ENCODE data around the gene PEX11A. TPM values are rescaled to one million over a fixed set of nuclear protein-coding genes. Genes with fewer than 3 reads are reported as not detected.

PEX11A gene
- total and polyA plus RNA-seq, 4 experiments from 2014 or later = 0.78 to 3.0 (median 2.8) TPM

DNA sequence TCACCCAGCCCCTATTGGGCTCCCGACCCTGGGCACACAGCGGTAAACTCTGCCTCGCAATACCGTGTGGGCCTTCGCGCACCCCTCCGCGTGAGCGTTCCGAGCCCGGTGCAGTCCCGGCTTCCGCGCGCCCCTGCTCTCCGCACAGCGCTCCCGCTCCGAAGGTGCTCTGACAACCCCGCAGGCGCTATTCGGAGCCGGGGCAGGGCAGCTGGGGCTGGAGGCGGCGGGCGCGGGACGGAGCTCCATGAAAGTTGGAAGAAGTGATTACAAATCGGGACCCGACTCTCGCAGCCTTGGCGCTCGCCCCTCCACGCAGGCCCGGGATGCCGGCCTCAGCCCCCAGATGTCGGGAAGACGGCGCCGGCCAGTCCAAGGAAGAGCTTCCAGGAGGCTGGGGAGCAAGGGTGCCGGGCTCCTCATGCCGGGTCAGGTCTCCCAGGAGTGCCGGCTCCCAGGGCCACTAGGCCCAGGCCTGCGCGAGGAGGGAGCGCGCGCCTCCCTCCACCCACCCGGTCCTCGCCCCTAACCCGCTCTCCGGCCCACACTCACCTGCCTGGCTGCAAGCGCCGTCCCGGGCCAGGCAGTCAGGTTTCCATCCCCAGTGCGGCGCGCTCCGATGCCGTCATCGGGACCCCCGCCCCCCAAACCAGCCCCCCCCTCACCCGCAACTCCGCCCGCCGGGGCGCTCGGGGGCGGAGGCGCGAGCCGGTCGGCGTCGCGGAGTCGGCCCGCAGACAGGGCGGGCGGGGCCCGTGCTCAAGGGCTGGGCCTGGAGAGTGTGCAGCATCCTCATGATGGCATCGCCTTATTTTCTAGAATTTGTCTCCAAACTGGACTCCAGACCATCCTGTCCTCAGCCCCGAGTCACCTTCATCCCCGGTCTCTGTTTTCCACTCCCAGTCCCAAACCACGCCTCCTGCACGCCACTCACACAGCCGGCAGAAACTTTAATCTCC lies 35.4 kb downstream of the PEX11A start, which contains the start of gene KIF7:
Gene KIF7 (minus strand): TSS at position 621 of the 959 bp plus-strand sequence. CDS start 2,537 bp downstream, outside the sequence.
- intact Hi-C loops (cut with micrococcal nuclease) = no loop called here
- Histone ChIP-seq H3K4me3 (ENCODE audit: low read length in 2 of 2) (no peak within 1 kb of the TSS), H3K27ac (ENCODE audit: low read depth, low read length) (no peak within 1 kb of the TSS), H3K9me3 (ENCODE audit: control insufficient read depth in 1 of 2, low read length in 2 of 2) (no peaks in the 10 kb centered on the region), H3K27me3 (ENCODE audit: insufficient read depth, low read length) (peaks cover 6% of the 10 kb centered on the region), H3K36me3 (ENCODE audit: insufficient read depth, low read length) (no peaks in the 10 kb centered on the region), H3K4me1 (ENCODE audit: insufficient read depth, low read length) (peaks cover 5% of the 10 kb centered on the region)
- Mint-ChIP-seq H3K4me1 (peaks cover 0 to 14% (median 8%) of the 10 kb centered on the region in 4 donors), H3K27ac (peak within 1 kb of the TSS in 1 of 7 donors; percentile 77), H3K36me3 (peaks cover 0 to 4% of the 10 kb centered on the region in 2 donors), H3K9me3 (no peaks in the 10 kb centered on the region), H3K4me3 (peak within 1 kb of the TSS; percentile 56 to 77 (median 68)), H3K27me3 (peaks cover 29 to 46% of the 10 kb centered on the region in 2 donors)
- CTCF ChIA-PET (ENCODE audit: partially characterized antibody) = no interaction called here
- POLR2A ChIA-PET (ENCODE audit: partially characterized antibody) = no interaction called here
- DNase-seq = no peak

- Histone ChIP-seq H3K4me3 (ENCODE audit: low read length in 2 of 2) (no peak overlapping the region), H3K9me3 (ENCODE audit: control insufficient read depth in 1 of 2, low read length in 2 of 2) (no peaks in the 10 kb centered on the region), H3K4me1 (ENCODE audit: insufficient read depth, low read length) (peaks cover 5% of the 10 kb centered on the region), H3K36me3 (ENCODE audit: insufficient read depth, low read length) (no peaks in the 10 kb centered on the region), H3K27me3 (ENCODE audit: insufficient read depth, low read length) (peaks cover 6% of the 10 kb centered on the region), H3K27ac (ENCODE audit: low read depth, low read length) (no peak overlapping the region)
- Mint-ChIP-seq H3K27me3 (peaks cover 29 to 41% of the 10 kb centered on the region in 2 donors), H3K4me3 (peak overlapping the region; percentile 25 to 62 (median 52)), H3K4me1 (peaks cover 0 to 14% (median 8%) of the 10 kb centered on the region in 4 donors), H3K9me3 (no peaks in the 10 kb centered on the region), H3K36me3 (peaks cover 0 to 4% of the 10 kb centered on the region in 2 donors), H3K27ac (peak overlapping the region in 1 of 7 donors; percentile 77)
- POLR2A ChIA-PET (ENCODE audit: partially characterized antibody) = no interaction called here
- intact Hi-C loops (cut with micrococcal nuclease) = no loop called here
- no peak for DNase-seq
- CTCF ChIA-PET (ENCODE audit: partially characterized antibody) = no interaction called here
Observed at GRCh38 chr15:89654301-89654761, 36.2 kb downstream of the PEX11A start.

- DNase-seq = no peak
- Mint-ChIP-seq H3K27me3 (peaks cover 29 to 38% of the 10 kb centered on the region in 2 donors), H3K4me1 (peaks cover 0 to 14% (median 8%) of the 10 kb centered on the region in 4 donors), H3K27ac (no peak overlapping the region), H3K36me3 (peaks cover 0 to 4% of the 10 kb centered on the region in 2 donors), H3K4me3 (no peak overlapping the region), H3K9me3 (no peaks in the 10 kb centered on the region)
- no peaks in the 10 kb centered on the region for H3K9me3 ChIP-seq (ENCODE audit: control insufficient read depth in 1 of 2, low read length in 2 of 2)
- H3K4me3 ChIP-seq (ENCODE audit: low read length in 2 of 2) = no peak overlapping the region
- peaks cover 5% of the 10 kb centered on the region for H3K4me1 ChIP-seq (ENCODE audit: insufficient read depth, low read length)
- peaks cover 6% of the 10 kb centered on the region for H3K27me3 ChIP-seq (ENCODE audit: insufficient read depth, low read length)
- no peaks in the 10 kb centered on the region for H3K36me3 ChIP-seq (ENCODE audit: insufficient read depth, low read length)
- ChIA-PET POLR2A (ENCODE audit: partially characterized antibody) (no interaction called here), CTCF (ENCODE audit: partially characterized antibody) (no interaction called here)
- H3K27ac ChIP-seq (ENCODE audit: low read depth, low read length) = no peak overlapping the region
- intact Hi-C loops (cut with micrococcal nuclease) = no loop called here
Observed at GRCh38 chr15:89653578-89653977, 37.0 kb downstream of the PEX11A start.

DNA sequence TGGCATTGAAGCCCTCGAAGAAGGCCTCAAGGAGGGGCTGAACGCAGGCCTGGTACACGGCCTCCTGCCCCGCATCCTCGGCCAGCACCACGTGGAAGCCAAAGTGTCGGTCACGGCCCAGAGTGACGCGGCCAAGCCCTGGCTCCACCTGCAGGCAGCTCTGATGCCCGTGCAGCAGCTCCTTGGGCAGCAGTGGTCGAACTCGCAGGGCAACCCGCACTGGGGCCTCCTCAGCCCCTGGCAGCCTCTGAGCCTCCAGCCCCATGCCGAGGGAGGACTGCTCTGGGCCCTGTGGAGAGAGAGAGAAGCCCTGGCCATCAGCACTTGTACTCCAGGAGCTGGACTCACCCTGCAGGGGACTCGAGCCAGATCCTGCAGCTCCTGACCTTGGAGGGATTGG lies 37.9 kb downstream of the PEX11A start:
- CTCF ChIA-PET (ENCODE audit: partially characterized antibody) = no interaction called here
- Mint-ChIP-seq H3K27ac (no peak overlapping the region), H3K36me3 (peaks cover 0 to 4% of the 10 kb centered on the region in 2 donors), H3K9me3 (no peaks in the 10 kb centered on the region), H3K4me1 (peaks cover 0 to 14% (median 8%) of the 10 kb centered on the region in 4 donors), H3K27me3 (peaks cover 29 to 36% of the 10 kb centered on the region in 2 donors), H3K4me3 (no peak overlapping the region)
- no peak overlapping the region for H3K27ac ChIP-seq (ENCODE audit: low read depth, low read length)
- no peak overlapping the region for H3K4me3 ChIP-seq (ENCODE audit: low read length in 2 of 2)
- no peaks in the 10 kb centered on the region for H3K36me3 ChIP-seq (ENCODE audit: insufficient read depth, low read length)
- no peak for DNase-seq
- POLR2A ChIA-PET (ENCODE audit: partially characterized antibody) = no interaction called here
- peaks cover 5% of the 10 kb centered on the region for H3K4me1 ChIP-seq (ENCODE audit: insufficient read depth, low read length)
- no peaks in the 10 kb centered on the region for H3K9me3 ChIP-seq (ENCODE audit: control insufficient read depth in 1 of 2, low read length in 2 of 2)
- intact Hi-C loops (cut with micrococcal nuclease) = no loop called here
- H3K27me3 ChIP-seq (ENCODE audit: insufficient read depth, low read length) = peaks cover 6% of the 10 kb centered on the region

DNA sequence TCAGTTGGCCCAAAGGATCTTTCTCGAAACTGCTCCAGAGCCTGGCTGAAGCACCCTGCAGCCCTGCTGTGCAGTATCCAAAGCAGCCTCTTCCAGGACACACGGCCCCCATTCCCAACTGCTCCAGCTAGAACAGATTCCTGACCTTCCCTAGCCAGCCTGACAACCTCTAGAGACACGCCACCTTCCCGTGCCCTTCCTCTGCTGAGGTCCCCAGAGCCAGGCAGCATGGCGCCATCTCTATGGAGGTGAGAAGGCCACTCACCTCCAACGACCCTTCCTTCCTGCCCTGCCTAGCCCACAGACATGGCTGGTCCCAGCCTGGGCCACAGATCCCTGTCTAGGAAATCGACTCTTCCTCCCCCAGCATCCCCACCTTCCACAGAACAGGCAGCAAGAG lies 38.4 kb downstream of the PEX11A start:
- H3K27me3 ChIP-seq (ENCODE audit: insufficient read depth, low read length) = peaks cover 6% of the 10 kb centered on the region
- H3K9me3 ChIP-seq (ENCODE audit: control insufficient read depth in 1 of 2, low read length in 2 of 2) = no peaks in the 10 kb centered on the region
- POLR2A ChIA-PET (ENCODE audit: partially characterized antibody) = no interaction called here
- no peaks in the 10 kb centered on the region for H3K36me3 ChIP-seq (ENCODE audit: insufficient read depth, low read length)
- no peak overlapping the region for H3K4me3 ChIP-seq (ENCODE audit: low read length in 2 of 2)
- H3K36me3 Mint-ChIP-seq = peaks cover 0 to 4% of the 10 kb centered on the region in 2 donors
- peaks cover 29 to 34% of the 10 kb centered on the region in 2 donors for H3K27me3 Mint-ChIP-seq
- H3K27ac Mint-ChIP-seq = no peak overlapping the region
- no peak overlapping the region for H3K27ac ChIP-seq (ENCODE audit: low read depth, low read length)
- H3K4me3 Mint-ChIP-seq = no peak overlapping the region
- peaks cover 0 to 14% (median 10%) of the 10 kb centered on the region in 4 donors for H3K4me1 Mint-ChIP-seq
- H3K9me3 Mint-ChIP-seq = no peaks in the 10 kb centered on the region
- DNase-seq = no peak
- peaks cover 5% of the 10 kb centered on the region for H3K4me1 ChIP-seq (ENCODE audit: insufficient read depth, low read length)
- intact Hi-C loops (cut with micrococcal nuclease) = no loop called here
- CTCF ChIA-PET (ENCODE audit: partially characterized antibody) = interaction anchor here (1.0 kb wide), 1 partner anchor 20 kb away, joined by 3 read pairs; no protein-coding TSS in a partner anchor

- H3K4me1 ChIP-seq (ENCODE audit: insufficient read depth, low read length) = peaks cover 4% of the 10 kb centered on the region
- ChIA-PET POLR2A (ENCODE audit: partially characterized antibody) (no interaction called here), CTCF (ENCODE audit: partially characterized antibody) (interaction anchor here (1.1 kb wide), 1 partner anchor 9 kb away, joined by 4 read pairs; no protein-coding TSS in a partner anchor)
- H3K9me3 ChIP-seq (ENCODE audit: control insufficient read depth in 1 of 2, low read length in 2 of 2) = no peaks in the 10 kb centered on the region
- H3K36me3 ChIP-seq (ENCODE audit: insufficient read depth, low read length) = no peaks in the 10 kb centered on the region
- DNase-seq = no peak
- Mint-ChIP-seq H3K27ac (no peak overlapping the region), H3K9me3 (no peaks in the 10 kb centered on the region), H3K27me3 (peaks cover 18 to 19% of the 10 kb centered on the region in 2 donors), H3K4me1 (peaks cover 0 to 8% (median 7%) of the 10 kb centered on the region in 4 donors), H3K4me3 (no peak overlapping the region), H3K36me3 (no peaks in the 10 kb centered on the region)
- H3K27ac ChIP-seq (ENCODE audit: low read depth, low read length) = no peak overlapping the region
- H3K27me3 ChIP-seq (ENCODE audit: insufficient read depth, low read length) = peaks cover 6% of the 10 kb centered on the region
- no peak overlapping the region for H3K4me3 ChIP-seq (ENCODE audit: low read length in 2 of 2)
- intact Hi-C loops (cut with micrococcal nuclease) = no loop called here
Observed at GRCh38 chr15:89649716-89650115, 40.8 kb downstream of the PEX11A start.

DNA sequence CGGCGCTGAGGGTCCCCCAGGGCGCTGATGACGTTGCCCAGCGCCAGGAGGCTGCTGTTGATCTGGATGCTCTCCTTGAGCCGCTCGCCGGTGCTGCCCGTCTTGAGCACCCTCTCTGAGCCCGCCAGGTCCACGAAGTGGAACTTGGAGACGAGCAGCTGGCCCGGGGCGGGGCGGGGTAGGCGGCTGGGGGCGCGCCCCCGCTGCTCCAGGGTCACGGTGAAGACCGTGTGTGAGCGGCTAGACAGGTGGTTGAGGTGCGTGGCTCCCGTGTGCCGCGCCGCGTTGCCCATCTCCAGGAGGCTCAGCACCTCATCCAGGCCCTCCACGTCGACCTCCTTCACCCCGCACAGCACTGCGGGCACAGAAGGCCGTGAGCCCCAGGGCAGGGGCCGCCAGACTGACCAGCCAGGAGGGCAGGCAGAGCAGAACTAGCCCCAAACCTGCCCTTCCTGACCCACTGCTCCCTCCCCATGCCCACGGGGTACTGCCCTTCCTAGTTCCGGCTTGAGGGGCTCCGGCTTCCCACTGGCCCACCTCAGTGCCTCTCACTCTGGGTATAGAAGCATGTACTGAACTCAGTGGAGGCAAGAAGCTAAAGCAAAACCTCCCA lies 41.4 kb downstream of the PEX11A start:
- Histone ChIP-seq H3K27me3 (ENCODE audit: insufficient read depth, low read length) (peaks cover 6% of the 10 kb centered on the region), H3K4me1 (ENCODE audit: insufficient read depth, low read length) (no peaks in the 10 kb centered on the region), H3K9me3 (ENCODE audit: control insufficient read depth in 1 of 2, low read length in 2 of 2) (no peaks in the 10 kb centered on the region), H3K4me3 (ENCODE audit: low read length in 2 of 2) (no peak overlapping the region), H3K27ac (ENCODE audit: low read depth, low read length) (no peak overlapping the region), H3K36me3 (ENCODE audit: insufficient read depth, low read length) (no peaks in the 10 kb centered on the region)
- POLR2A ChIA-PET (ENCODE audit: partially characterized antibody) = no interaction called here
- Mint-ChIP-seq H3K36me3 (no peaks in the 10 kb centered on the region), H3K27ac (no peak overlapping the region), H3K9me3 (no peaks in the 10 kb centered on the region), H3K4me3 (no peak overlapping the region), H3K27me3 (peaks cover 12 to 14% of the 10 kb centered on the region in 2 donors), H3K4me1 (peaks cover 0 to 3% (median 1%) of the 10 kb centered on the region in 4 donors)
- intact Hi-C loops (cut with micrococcal nuclease) = no loop called here
- CTCF ChIA-PET (ENCODE audit: partially characterized antibody) = no interaction called here
- no peak for DNase-seq
